ENCODE data around the gene SP140. TPM values are rescaled to one million over a fixed set of nuclear protein-coding genes. Genes with fewer than 3 reads are reported as not detected.
"Not testable (repeated sequence)": the region's sequence is repeated elsewhere in the genome, so short reads cannot be mapped to it uniquely, and the experiment has no call there.

The SP140 gene
- total RNA-seq, 1 experiment from 2014 or later: 2.0 TPM

GRCh38 chr2:230325316-230326243 is 100.0 kb downstream of the SP140 start:
- no peak for DNase-seq (ENCODE audit: low read depth)

GRCh38 chr2:230326453-230327417 is 101.2 kb downstream of the SP140 start, which contains the start of gene SP140L:
Gene SP140L (plus strand): TSS chr2:230327193. CDS start chr2:230327270, 77 bp downstream.
- peak; percentile 87 for DNase-seq (ENCODE audit: low read depth)

GRCh38 chr2:230327418-230328154 is 102.0 kb downstream of the SP140 start:
- DNase-seq (ENCODE audit: low read depth): peak; percentile 31

GRCh38 chr2:230328155-230328458 is 102.6 kb downstream of the SP140 start:
- no peak for DNase-seq (ENCODE audit: low read depth)

- no peak for DNase-seq (ENCODE audit: low read depth)
Observed at GRCh38 chr2:230329946-230330605, 104.5 kb downstream of the SP140 start.

GRCh38 chr2:230330725-230331124 is 105.2 kb downstream of the SP140 start:
- DNase-seq (ENCODE audit: low read depth): peak; percentile 68

- DNase-seq (ENCODE audit: low read depth): peak; percentile 69
Observed at GRCh38 chr2:230335461-230335863, 109.9 kb downstream of the SP140 start.

- no peak for DNase-seq (ENCODE audit: low read depth)
Observed at GRCh38 chr2:230335864-230336506, 110.4 kb downstream of the SP140 start.

- DNase-seq (ENCODE audit: low read depth): not testable (repeated sequence)
Observed at GRCh38 chr2:230341936-230342528, 116.5 kb downstream of the SP140 start.

- not testable (repeated sequence) for DNase-seq (ENCODE audit: low read depth)
Observed at GRCh38 chr2:230343041-230343624, 117.6 kb downstream of the SP140 start.

- peak; percentile 29 for DNase-seq (ENCODE audit: low read depth)
Observed at GRCh38 chr2:230343747-230344146, 118.2 kb downstream of the SP140 start.

GRCh38 chr2:230346465-230346864 is 120.9 kb downstream of the SP140 start:
- DNase-seq (ENCODE audit: low read depth): no peak

GRCh38 chr2:230346921-230347533 is 121.5 kb downstream of the SP140 start:
- DNase-seq (ENCODE audit: low read depth): peak; percentile 50

GRCh38 chr2:230347659-230348305 is 122.2 kb downstream of the SP140 start:
- peak; percentile 61 for DNase-seq (ENCODE audit: low read depth)

GRCh38 chr2:230348787-230349186 is 123.3 kb downstream of the SP140 start:
- DNase-seq (ENCODE audit: low read depth): no peak

GRCh38 chr2:230356084-230356483 is 130.5 kb downstream of the SP140 start:
- peak; percentile 8 for DNase-seq (ENCODE audit: low read depth)

GRCh38 chr2:230358305-230358704 is 132.8 kb downstream of the SP140 start:
- DNase-seq (ENCODE audit: low read depth): peak; percentile 74

GRCh38 chr2:230360028-230360427 is 134.5 kb downstream of the SP140 start:
- DNase-seq (ENCODE audit: low read depth): no peak

Measured in M059J (cell line).